Endothelial cell of umbilical vein (primary cell): ENCODE data around the gene UIMC1. TPM values are rescaled to one million over a fixed set of nuclear protein-coding genes. Genes with fewer than 3 reads are reported as not detected.

ENCODE experiments used
- BruUV-seq: library from RNA; stranded (reverse); fragments of 400-500 nt; replicated peaks from 2 replicates; lab custom pipeline; 2021; lab: Mats Ljungman, UMichigan
- CTCF ChIA-PET: fragments of 300-600, 350-600 bp; sonication (Branson Sonifier 250); formaldehyde crosslinking; loops from one replicate; lab custom pipeline; 2021; ENCODE audit warnings: antibody characterized with exemption, inconsistent platforms; lab: Charles Lee
- POLR2A ChIA-PET: fragments of 300-600, 350-600 bp; sonication (Branson Sonifier 250); formaldehyde crosslinking; loops from one replicate; lab custom pipeline; 2021; ENCODE audit warnings: antibody characterized with exemption, inconsistent platforms; lab: Charles Lee
- DNase-seq: peaks from one replicate; pipeline ENCODE4 v3.0.0-alpha.2; 2011; ENCODE audit warnings: low read depth, low spot score
- FAIRE-seq: peaks from 2 replicates; lab custom pipeline; 2011; peaks lifted over from hg19 to GRCh38; lab: Jason Lieb, UNC
- H2AFZ ChIP-seq: 2 replicates; pipeline ENCODE4 v1.6.0; 2012; ENCODE audit warnings: low read depth, low read length, control low read depth, inconsistent platforms
- H3K27ac ChIP-seq: 2 replicates; pipeline ENCODE4 v1.5.1; 2011; ENCODE audit warnings: low read depth, mild to moderate bottlenecking, control low read depth, low read length, moderate library complexity; ENCODE audit not compliant: insufficient read depth
- H3K27me3 ChIP-seq, 2 experiments: 2 replicates each; pipeline versions ENCODE4 v1.6.0 to v1.6.1; 2011; ENCODE audit warnings: low read length in 2 of 2, mixed read lengths in 1 of 2; ENCODE audit not compliant: control insufficient read depth in 2 of 2, insufficient read depth in 2 of 2
- H3K36me3 ChIP-seq, 2 experiments: 2 replicates in 1 of 2; 3 replicates in 1 of 2; pipeline ENCODE4 v1.5.1; 2011; ENCODE audit warnings: low read length in 2 of 2, mild to moderate bottlenecking in 1 of 2, moderate library complexity in 1 of 2; ENCODE audit not compliant: control insufficient read depth in 2 of 2, insufficient read depth in 2 of 2; ENCODE audit errors: extremely low read depth in 1 of 2
- H3K4me1 ChIP-seq: 3 replicates; pipeline ENCODE4 v1.5.1; 2011; ENCODE audit warnings: mild to moderate bottlenecking, low read length; ENCODE audit not compliant: control insufficient read depth, insufficient read depth; ENCODE audit errors: extremely low read depth
- H3K4me2 ChIP-seq: 2 replicates; pipeline ENCODE4 v1.6.1; 2011; ENCODE audit warnings: low read length, control low read depth, mixed read lengths; ENCODE audit not compliant: insufficient read depth
- H3K4me3 ChIP-seq, 3 experiments: fragments of 200-600 bp in 1 of 3; sonication (generic), shearing (Covaris generic) in 1 of 3; replicated peaks in 1 of 3; 2 replicates each; pipeline ENCODE4 v1.5.1; 2011 to 2016; ENCODE audit warnings: control low read depth in 3 of 3, low read length in 3 of 3, mild to moderate bottlenecking in 2 of 3, inconsistent platforms in 1 of 3, low read depth in 1 of 3, moderate library complexity in 1 of 3; ENCODE audit not compliant: insufficient read depth in 1 of 3
- H3K79me2 ChIP-seq: 2 replicates; pipeline ENCODE4 v1.6.0; 2012; ENCODE audit warnings: low read length, inconsistent platforms; ENCODE audit not compliant: control insufficient read depth, insufficient read depth
- H3K9ac ChIP-seq: replicated peaks from 2 replicates; pipeline ENCODE3; 2011; ENCODE audit warnings: low read length, control low read depth; ENCODE audit not compliant: insufficient read depth; ENCODE audit errors: extremely low read depth
- H3K9me1 ChIP-seq: replicated peaks from 3 replicates; pipeline ENCODE4 v1.6.0; 2011; ENCODE audit warnings: mild to moderate bottlenecking, low read length; ENCODE audit not compliant: control insufficient read depth, insufficient read depth; ENCODE audit errors: extremely low read depth
- H3K9me3 ChIP-seq: replicated peaks from 2 replicates; pipeline ENCODE4 v1.5.1; 2012; ENCODE audit warnings: low read length, inconsistent platforms; ENCODE audit not compliant: control insufficient read depth, insufficient read depth
- H4K20me1 ChIP-seq: replicated peaks from 2 replicates; pipeline ENCODE3; 2011; ENCODE audit warnings: mild to moderate bottlenecking, low read length; ENCODE audit not compliant: control insufficient read depth, insufficient read depth; ENCODE audit errors: extremely low read depth
- CTCF ChIP-seq, 2 donors: IDR thresholded peaks; 1 replicate in 1 of 2; 2 replicates in 1 of 2; pipeline ENCODE4 v1.5.1; 2011; ENCODE audit warnings: low read length in 2 of 2, mild to moderate bottlenecking in 2 of 2, moderate library complexity in 2 of 2, control low read depth in 1 of 2, inconsistent platforms in 1 of 2, low read depth in 1 of 2; ENCODE audit not compliant: insufficient read depth in 1 of 2; ENCODE audit errors: extremely low read depth in 1 of 2
- EZH2 ChIP-seq: IDR thresholded peaks from 2 replicates; pipeline ENCODE4 v1.6.1; 2012; ENCODE audit warnings: borderline replicate concordance, low read depth, mild to moderate bottlenecking, moderate library complexity, low read length, inconsistent platforms; ENCODE audit not compliant: severe bottlenecking
- FOS ChIP-seq: IDR thresholded peaks from 2 replicates; pipeline ENCODE4 v1.6.1; 2011; ENCODE audit warnings: mild to moderate bottlenecking, low read length, moderate library complexity, borderline replicate concordance; ENCODE audit not compliant: insufficient read depth
- GATA2 ChIP-seq: IDR thresholded peaks from 2 replicates; pipeline ENCODE4 v1.7.0; 2011; ENCODE audit warnings: low read depth, mild to moderate bottlenecking, moderate library complexity, mixed read lengths, low read length; ENCODE audit not compliant: insufficient read length, insufficient read depth
- JUN ChIP-seq: IDR thresholded peaks from 2 replicates; pipeline ENCODE4 v1.6.1; 2011; ENCODE audit warnings: borderline replicate concordance, low read depth; ENCODE audit not compliant: insufficient read length, insufficient read depth
- MAX ChIP-seq: IDR thresholded peaks from 2 replicates; pipeline ENCODE4 v1.6.1; 2011; ENCODE audit not compliant: insufficient read depth, insufficient read length
- MYC ChIP-seq: IDR thresholded peaks from one replicate; pipeline ENCODE4 v1.6.1; 2011; ENCODE audit warnings: mild to moderate bottlenecking, low read depth, low read length
- POLR2A ChIP-seq: IDR thresholded peaks from 2 replicates; pipeline ENCODE4 v1.6.1; 2012; ENCODE audit warnings: low read depth, mild to moderate bottlenecking, control low read depth, low read length
- POLR2AphosphoS5 ChIP-seq: IDR thresholded peaks from 2 replicates; pipeline ENCODE4 v1.6.1; 2012; ENCODE audit warnings: low read depth, mild to moderate bottlenecking, control low read depth, low read length, moderate library complexity; ENCODE audit not compliant: insufficient read depth
- dilution Hi-C: fragments of 300-500 bp; cut with MboI; formaldehyde crosslinking; loops from one replicate; pipeline ENCODE4 v1.15.0; 2019; ENCODE audit warnings: low sequenced_read_pairs; ENCODE audit not compliant: extremely low pct_ligation_motif_present
- intact Hi-C: fragments of 100-400 bp; cut with micrococcal nuclease; formaldehyde crosslinking; loops from one replicate; pipeline ENCODE4 v1.10.0; 2022
- polyA plus RNA-seq, 4 experiments: library from polyadenylated mRNA; depleted of rRNA in 3 of 4; stranded (reverse) in 3 of 4; unstranded in 1 of 4; fragments of >200 nt; gene quantifications; 2 replicates each; pipeline versions ENCODE4 v1.2.1 to v1.2.3, GENCODE V29; 2011 to 2012; ENCODE audit warnings: missing spikeins in 1 of 4
- total RNA-seq: library from RNA; stranded (reverse); gene quantifications from 2 replicates; pipeline ENCODE4 v1.2.3, GENCODE V29; 2021

The UIMC1 gene
- total and polyA plus RNA-seq, 2 donors (not counting 3 experiments of a cell fraction or from before 2014, with no cell fraction given), result 17.2 to 60.1 TPM

DNA sequence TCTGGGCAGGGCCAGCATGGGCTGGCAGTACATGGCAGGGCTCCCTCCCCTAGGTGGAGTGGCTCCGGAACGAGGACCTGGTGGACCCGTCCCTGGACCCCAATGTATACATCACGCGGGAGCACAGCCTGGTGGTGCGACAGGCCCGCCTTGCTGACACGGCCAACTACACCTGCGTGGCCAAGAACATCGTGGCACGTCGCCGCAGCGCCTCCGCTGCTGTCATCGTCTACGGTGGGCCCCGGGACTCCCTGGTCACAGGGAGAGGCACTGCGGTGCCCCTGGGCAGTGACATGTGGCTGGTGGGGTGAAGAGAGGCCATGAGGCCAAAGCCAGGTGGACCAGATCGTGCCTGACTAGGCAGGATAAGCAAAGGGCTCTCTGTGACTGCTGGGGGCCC is 137.8 kb downstream of the UIMC1 start:
- Histone ChIP-seq H3K27me3 (peaks cover 5 to 11% of the 10 kb centered on the region in 2 experiments), H3K79me2 (no peaks in the 10 kb centered on the region), H3K4me3 (no peak overlapping the region), H3K9ac (no peak overlapping the region), H3K4me2 (no peak overlapping the region), H3K36me3 (no peaks in the 10 kb centered on the region), H3K9me3 (no peaks in the 10 kb centered on the region), H3K9me1 (no peaks in the 10 kb centered on the region), H3K27ac (no peak overlapping the region), H2AFZ (no peak overlapping the region), H3K4me1 (no peaks in the 10 kb centered on the region), H4K20me1 (no peaks in the 10 kb centered on the region)
- intact Hi-C loops (no loop called here), dilution Hi-C loops (no loop called here)
- BruUV-seq, result no TSS peak
- DNase-seq (no peak), FAIRE-seq (no peak)
- ChIA-PET CTCF (no interaction called here), POLR2A (no interaction called here)
- TF ChIP-seq MAX (no peak), CTCF (IDR thresholded peaks at IDR 0.05; ENCODE audit: extremely low read depth in 1 of 2, insufficient read depth in 1 of 2, low read depth in 1 of 2, low read length in 2 of 2) (no peak), JUN (no peak), POLR2A (no peak), MYC (no peak), GATA2 (no peak), EZH2 (no peak), FOS (no peak), POLR2AphosphoS5 (no peak)
